ENCODE measurements around the gene NSUN7. TPM values are rescaled to one million over a fixed set of nuclear protein-coding genes. Genes with fewer than 3 reads are reported as not detected.

NSUN7 gene
- total and polyA plus RNA-seq, 9 donors, result 2.0 to 12.5 (median 3.3) TPM

DNA sequence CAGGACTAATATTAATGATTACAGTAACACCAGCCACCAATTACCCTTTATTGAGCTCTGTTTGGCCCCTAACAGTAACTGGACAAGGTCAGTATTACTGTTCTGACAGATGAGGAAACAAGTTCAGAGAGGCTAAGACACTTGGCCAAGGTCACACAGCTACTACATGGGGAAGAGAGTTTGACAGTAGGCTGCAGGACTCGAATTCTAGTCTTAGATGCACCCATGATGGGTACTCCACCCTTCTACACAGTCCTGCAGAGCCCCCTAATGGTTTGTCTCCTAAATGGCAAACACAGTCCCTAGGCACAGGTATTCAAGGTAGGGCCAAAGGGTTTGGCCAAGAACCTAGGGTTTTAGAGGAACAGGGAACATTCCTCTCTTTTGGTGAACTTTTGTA, 93.9 kb downstream of the NSUN7 start:
- Histone ChIP-seq H3K4me1 (ENCODE audit: insufficient read depth) (peaks cover 11% of the 10 kb centered on the region), H3K36me3 (no peaks in the 10 kb centered on the region), H3K4me3 (no peak overlapping the region), H3K27me3 (no peaks in the 10 kb centered on the region), H3K9me3 (no peaks in the 10 kb centered on the region), H3K27ac (no peak overlapping the region)
- TF ChIP-seq POLR2A (IDR thresholded peaks at IDR 0.05) (no peak), EP300 (IDR thresholded peaks at IDR 0.05) (no peak)
- TF ChIP-seq, protein P1, sequence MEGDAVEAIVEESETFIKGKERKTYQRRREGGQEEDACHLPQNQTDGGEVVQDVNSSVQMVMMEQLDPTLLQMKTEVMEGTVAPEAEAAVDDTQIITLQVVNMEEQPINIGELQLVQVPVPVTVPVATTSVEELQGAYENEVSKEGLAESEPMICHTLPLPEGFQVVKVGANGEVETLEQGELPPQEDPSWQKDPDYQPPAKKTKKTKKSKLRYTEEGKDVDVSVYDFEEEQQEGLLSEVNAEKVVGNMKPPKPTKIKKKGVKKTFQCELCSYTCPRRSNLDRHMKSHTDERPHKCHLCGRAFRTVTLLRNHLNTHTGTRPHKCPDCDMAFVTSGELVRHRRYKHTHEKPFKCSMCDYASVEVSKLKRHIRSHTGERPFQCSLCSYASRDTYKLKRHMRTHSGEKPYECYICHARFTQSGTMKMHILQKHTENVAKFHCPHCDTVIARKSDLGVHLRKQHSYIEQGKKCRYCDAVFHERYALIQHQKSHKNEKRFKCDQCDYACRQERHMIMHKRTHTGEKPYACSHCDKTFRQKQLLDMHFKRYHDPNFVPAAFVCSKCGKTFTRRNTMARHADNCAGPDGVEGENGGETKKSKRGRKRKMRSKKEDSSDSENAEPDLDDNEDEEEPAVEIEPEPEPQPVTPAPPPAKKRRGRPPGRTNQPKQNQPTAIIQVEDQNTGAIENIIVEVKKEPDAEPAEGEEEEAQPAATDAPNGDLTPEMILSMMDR (IDR thresholded peaks at IDR 0.05), result no peak
- intact Hi-C loops (cut with DNase I), result no loop called here
- DNase-seq, result no peak
- WGBS, 3 donors, result 72 to 88% (median 87%) methylated on average over 1 of the region's 1 CpG

DNA sequence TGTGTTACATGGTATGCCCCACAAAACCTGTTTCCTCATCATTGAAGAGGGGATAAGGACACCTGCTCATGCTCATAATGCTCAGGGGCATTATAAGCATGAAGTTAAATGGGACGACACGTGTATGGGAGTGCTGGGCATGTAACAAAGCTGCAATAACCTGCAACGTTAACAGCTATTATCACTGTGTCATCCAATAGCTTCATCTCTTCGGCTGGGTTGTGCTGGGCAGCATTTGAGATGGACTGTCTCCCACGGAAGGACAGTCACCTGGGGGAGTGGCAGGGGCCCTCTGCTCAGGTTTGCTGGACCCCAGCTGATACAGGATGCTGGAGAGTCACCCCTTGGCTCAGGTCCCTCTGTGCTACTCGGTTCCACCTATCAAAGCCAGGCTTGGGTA, 94.5 kb downstream of the NSUN7 start:
- no peak overlapping the region for H3K27ac ChIP-seq
- 80 to 82% (median 81%) methylated on average over 6 of the region's 6 CpGs for WGBS, 3 donors
- DNase-seq, result no peak

DNA sequence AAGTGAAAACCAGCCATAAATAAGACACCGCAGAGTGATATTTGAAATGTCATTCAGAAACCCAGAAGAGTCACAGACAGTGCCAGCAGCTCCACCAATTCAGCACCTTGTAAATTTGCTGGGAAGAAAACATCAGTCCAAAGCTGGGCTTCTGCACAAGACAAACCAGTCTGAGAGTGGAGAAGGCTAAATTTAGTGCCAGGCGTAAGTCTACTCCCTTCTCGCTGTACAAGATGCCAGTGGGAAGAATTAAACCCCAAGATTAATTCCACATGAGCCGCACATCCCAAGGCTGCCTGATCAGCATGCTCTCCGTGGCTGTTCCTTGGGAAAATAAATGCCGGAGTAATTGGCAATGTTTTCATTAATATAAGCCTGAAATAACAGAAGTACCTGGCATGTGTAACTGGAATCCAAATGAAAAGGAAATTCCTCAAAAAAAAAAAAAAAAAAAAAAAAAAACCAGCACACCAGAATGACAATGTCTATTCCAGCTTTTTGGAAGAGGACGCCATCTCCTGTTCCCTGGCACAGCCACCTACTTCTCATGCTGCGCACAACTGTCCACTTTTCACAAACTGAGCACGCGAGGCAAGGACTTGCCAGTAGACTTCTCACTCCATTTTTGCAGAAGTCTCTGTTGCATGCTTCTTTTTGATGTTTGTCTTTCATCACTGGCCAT, 95.5 kb downstream of the NSUN7 start:
- Histone ChIP-seq H3K36me3 (no peaks in the 10 kb centered on the region), H3K27me3 (no peaks in the 10 kb centered on the region), H3K4me3 (no peak overlapping the region), H3K9me3 (no peaks in the 10 kb centered on the region), H3K27ac (no peak overlapping the region), H3K4me1 (ENCODE audit: insufficient read depth) (peaks cover 11% of the 10 kb centered on the region)
- no peak for DNase-seq
- intact Hi-C loops (cut with DNase I), result no loop called here
- 76 to 88% (median 78%) methylated on average over 10 of the region's 10 CpGs for WGBS, 3 donors
- no peak for TF ChIP-seq EP300 (IDR thresholded peaks at IDR 0.05)
- TF ChIP-seq, protein P1 (IDR thresholded peaks at IDR 0.05), result no peak

More for the DNA sequence above, 94.5 kb downstream of the NSUN7 start:
- no peak for TF ChIP-seq EP300 (IDR thresholded peaks at IDR 0.05)
- no peak for TF ChIP-seq POLR2A (IDR thresholded peaks at IDR 0.05)
- TF ChIP-seq, protein P1 (IDR thresholded peaks at IDR 0.05), result no peak
- Histone ChIP-seq H3K4me1 (ENCODE audit: insufficient read depth) (peaks cover 11% of the 10 kb centered on the region), H3K9me3 (no peaks in the 10 kb centered on the region), H3K36me3 (no peaks in the 10 kb centered on the region), H3K27me3 (no peaks in the 10 kb centered on the region), H3K4me3 (no peak overlapping the region)
- intact Hi-C loops (cut with DNase I), result no loop called here

DNA sequence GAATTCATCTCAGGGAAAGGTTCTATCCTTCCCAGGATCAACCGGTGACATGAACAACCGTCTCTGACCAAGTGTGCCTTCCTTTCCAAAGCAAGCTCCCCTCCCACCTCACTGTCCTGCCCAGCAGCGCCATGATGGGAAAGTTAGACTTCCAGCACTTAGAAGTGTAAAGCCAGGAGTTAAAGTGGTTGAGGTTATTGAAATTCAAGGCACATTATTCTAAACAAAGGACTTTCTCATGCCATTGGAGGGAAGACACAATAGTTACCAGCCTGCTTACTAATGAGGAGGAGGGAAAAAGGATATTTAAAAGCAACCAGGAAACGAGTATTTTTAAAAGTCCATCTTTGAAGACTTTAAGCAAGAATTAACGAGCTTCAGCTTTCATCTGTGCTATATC, 96.8 kb downstream of the NSUN7 start:
- TF ChIP-seq, protein P1 (IDR thresholded peaks at IDR 0.05), result no peak
- TF ChIP-seq EP300 (IDR thresholded peaks at IDR 0.05) (no peak), POLR2A (IDR thresholded peaks at IDR 0.05) (no peak)

More for the DNA sequence above, 96.8 kb downstream of the NSUN7 start:
- intact Hi-C loops (cut with DNase I), result no loop called here
- Histone ChIP-seq H3K4me3 (no peak overlapping the region), H3K36me3 (no peaks in the 10 kb centered on the region), H3K27me3 (no peaks in the 10 kb centered on the region), H3K4me1 (ENCODE audit: insufficient read depth) (peaks cover 11% of the 10 kb centered on the region), H3K27ac (no peak overlapping the region), H3K9me3 (no peaks in the 10 kb centered on the region)
- DNase-seq, result no peak
- 86 to 88% (median 87%) methylated on average over 5 of the region's 5 CpGs for WGBS, 3 donors
